ENCODE results near the gene KRR1. TPM values are rescaled to one million over a fixed set of nuclear protein-coding genes. Genes with fewer than 3 reads are reported as not detected.

KRR1 gene
- total RNA-seq (2014; rRNA removed; shearing (Covaris generic)), result 60.4 and 83.0 TPM in 2 replicates

DNA sequence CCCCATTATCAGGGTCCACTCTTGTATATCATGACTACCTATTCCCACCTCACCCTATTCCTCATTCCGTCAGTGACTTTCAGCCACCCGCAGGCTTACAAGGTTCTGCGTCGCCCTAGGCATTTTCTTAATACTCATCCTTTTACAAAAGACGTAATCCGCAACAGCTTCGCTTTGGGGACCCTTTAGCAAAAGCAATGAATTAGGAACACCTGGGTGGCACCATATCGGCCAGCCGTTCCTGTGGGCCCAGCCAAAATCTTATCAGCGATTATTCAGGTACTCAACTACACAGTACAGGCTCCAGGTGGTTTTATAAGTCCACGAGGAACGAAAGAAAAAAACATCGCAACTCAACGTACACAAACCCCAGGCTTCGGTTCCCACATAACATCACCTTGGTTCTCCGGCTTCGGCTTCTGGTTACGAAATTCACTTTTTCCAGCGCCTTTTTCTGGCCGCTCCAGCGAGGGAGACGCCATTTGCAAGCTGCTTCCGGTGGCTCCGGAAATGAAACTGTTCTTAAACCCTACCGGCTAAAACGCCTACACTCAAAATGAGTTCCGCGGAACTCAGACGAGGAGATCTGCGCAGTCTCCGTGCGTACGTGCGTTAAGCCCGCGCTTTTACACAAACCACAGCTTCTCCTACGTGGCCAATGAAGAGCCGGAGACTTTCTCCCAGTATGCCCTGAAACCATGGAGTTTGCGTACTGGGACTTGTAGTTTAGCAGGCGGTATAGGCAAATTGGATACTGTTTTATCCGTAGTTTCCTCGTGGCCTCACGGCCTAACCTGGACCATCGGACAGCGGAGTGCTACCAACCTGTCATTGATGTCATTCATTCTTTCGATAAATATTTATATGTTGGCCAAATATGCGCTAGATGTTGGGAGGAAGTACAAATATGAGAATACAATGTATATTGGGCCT lies at the start of gene KRR1:
Gene KRR1 (minus strand): TSS at position 494 of the 933 bp plus-strand sequence. CDS start 12 bp downstream, at position 482.

DNA sequence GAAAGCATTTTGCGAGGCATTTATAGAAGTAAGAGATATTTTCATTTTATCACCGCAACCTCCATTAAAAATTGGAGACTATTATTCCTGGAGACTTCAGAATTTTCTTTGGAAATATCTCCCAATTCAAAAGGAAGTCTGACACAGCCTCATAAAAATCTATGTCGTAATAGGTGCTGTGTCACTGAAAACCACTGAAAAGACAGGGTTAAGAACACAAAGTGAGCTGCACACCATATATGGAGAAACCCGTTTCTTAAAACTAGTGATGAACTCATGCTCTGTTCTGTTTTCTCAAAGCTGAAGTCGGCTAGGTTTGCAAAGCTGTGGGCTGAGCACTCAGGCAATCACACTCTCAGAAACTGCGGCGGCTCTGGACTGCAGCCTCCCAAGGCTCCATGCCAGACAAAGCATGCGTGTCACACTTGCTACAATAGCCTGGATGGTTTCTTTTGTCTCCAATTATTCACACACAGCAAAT lies 30.9 kb downstream of the KRR1 start, which contains the start of gene GLIPR1:
Gene GLIPR1 (plus strand): TSS at position 287 of the 481 bp plus-strand sequence. CDS start 126 bp downstream, at position 413.

Other genes with a start within 250 kb of the KRR1 start
- 0.38 and 0.98 TPM in 2 replicates for gene CAPS2, start 181.3 kb downstream of the KRR1 start, total RNA-seq (2014; rRNA removed; shearing (Covaris generic))
- gene GLIPR1L1, start 176.9 kb downstream of the KRR1 start, total RNA-seq (2014; rRNA removed; shearing (Covaris generic)), result not detected in 2 replicates
- gene GLIPR1L2, start 120.5 kb downstream of the KRR1 start, total RNA-seq (2014; rRNA removed; shearing (Covaris generic)), result 0.34 TPM in 1 of 2 replicates, not detected in the other
- gene GLIPR1, start 30.9 kb downstream of the KRR1 start, total RNA-seq (2014; rRNA removed; shearing (Covaris generic)), result 4.5 and 5.0 TPM in 2 replicates

Measured in A375 (cell line).